GM12878 (cell line): ENCODE data around the gene ICAM4. TPM values are rescaled to one million over a fixed set of nuclear protein-coding genes. Genes with fewer than 3 reads are reported as not detected.

Source experiments
- ATAC-seq: fragments of 200-7000 bp; cut with Tn5 transposase; 3 replicates; pipeline ENCODE4 v1.9.1; 2020; ENCODE audit warnings: mild to moderate bottlenecking, moderate library complexity
- BruUV-seq: library from RNA; stranded (reverse); fragments of 400-500 nt; replicated peaks from 2 replicates; lab custom pipeline; 2021; lab: Mats Ljungman, UMichigan
- CTCF ChIA-PET: fragments of 300-600 bp; sonication (Branson Sonifier 250); formaldehyde crosslinking; extraction: SDS; loops from one replicate; lab custom pipeline; 2021; ENCODE audit warnings: inconsistent platforms; lab: Yijun Ruan, JAX
- POLR2A ChIA-PET: fragments of 350-600 bp; formaldehyde crosslinking; extraction: SDS; loops from one replicate; lab custom pipeline; 2021; ENCODE audit warnings: inconsistent platforms; lab: Charles Lee
- RAD21 ChIA-PET: fragments of 300-600 bp; sonication (Branson Sonifier 250); formaldehyde crosslinking; loops from one replicate; lab custom pipeline; 2023; ENCODE audit warnings: antibody characterized with exemption; ENCODE audit not compliant: unreplicated experiment; lab: Charles Lee
- SMC1A ChIA-PET: fragments of 300-600 bp; sonication (Branson Sonifier 250); formaldehyde crosslinking; loops from one replicate; lab custom pipeline; 2023; ENCODE audit not compliant: unreplicated experiment, uncharacterized antibody; lab: Charles Lee
- DNase-seq: peaks from one replicate; pipeline ENCODE4 v3.0.0-alpha.2; 2011; ENCODE audit warnings: low read depth, low spot score
- FAIRE-seq: peaks from 3 replicates; lab custom pipeline; 2011; peaks lifted over from hg19 to GRCh38; lab: Jason Lieb, UNC
- H2AFZ ChIP-seq: 2 replicates; pipeline ENCODE4 v1.6.0; 2011; ENCODE audit warnings: low read depth, low read length, control low read depth; ENCODE audit not compliant: control insufficient read depth
- H3K27ac ChIP-seq: 2 replicates; pipeline ENCODE4 v1.5.1; 2011; ENCODE audit warnings: control low read depth; ENCODE audit not compliant: control insufficient read depth, insufficient read depth
- H3K27me3 ChIP-seq, 2 experiments: replicated peaks in 1 of 2; 2 replicates each; pipeline versions ENCODE4 v1.6.0 to v1.6.1; 2011; ENCODE audit warnings: low read length in 1 of 2; ENCODE audit not compliant: control insufficient read depth in 2 of 2, insufficient read depth in 2 of 2
- H3K36me3 ChIP-seq, 2 experiments: 2 replicates each; pipeline ENCODE4 v1.5.1; 2011; ENCODE audit warnings: low read length in 1 of 2; ENCODE audit not compliant: control insufficient read depth in 2 of 2, insufficient read depth in 2 of 2
- H3K4me1 ChIP-seq: 2 replicates; pipeline ENCODE4 v1.6.1; 2011; ENCODE audit warnings: mild to moderate bottlenecking, low read length, moderate library complexity, mixed read lengths; ENCODE audit not compliant: control insufficient read depth, insufficient read depth
- H3K4me2 ChIP-seq: 2 replicates; pipeline ENCODE4 v1.6.0; 2011; ENCODE audit warnings: control low read depth; ENCODE audit not compliant: control insufficient read depth, insufficient read depth
- H3K4me3 ChIP-seq: fragments of 200-600 bp; sonication (generic); 2 replicates; pipeline ENCODE4 v1.5.1; 2016
- H3K79me2 ChIP-seq: 2 replicates; pipeline ENCODE4 v1.6.0; 2011; ENCODE audit warnings: low read length; ENCODE audit not compliant: control insufficient read depth, insufficient read depth
- H3K9ac ChIP-seq: 2 replicates; pipeline ENCODE4 v1.8.0; 2011; ENCODE audit warnings: low read length, control low read depth, mixed read lengths; ENCODE audit not compliant: control insufficient read depth, insufficient read depth
- H3K9me3 ChIP-seq: replicated peaks from 3 replicates; pipeline ENCODE4 v1.5.1; 2011; ENCODE audit warnings: mild to moderate bottlenecking, low read length; ENCODE audit not compliant: control insufficient read depth, insufficient read depth
- H4K20me1 ChIP-seq: 2 replicates; pipeline ENCODE4 v1.6.0; 2011; ENCODE audit not compliant: control insufficient read depth, insufficient read depth
- BCL11A ChIP-seq: IDR thresholded peaks from 2 replicates; pipeline ENCODE4 v1.6.1; 2011; ENCODE audit warnings: low read depth, low read length
- BHLHE40 ChIP-seq, 2 experiments: fragments of 450-650 bp in 1 of 2; IDR thresholded peaks; 2 replicates each; pipeline ENCODE4 v1.6.1; 2011 to 2017; ENCODE audit warnings: low read depth in 2 of 2, borderline replicate concordance in 1 of 2, improper control_type of control experiment in 1 of 2, low read length in 1 of 2, mild to moderate bottlenecking in 1 of 2
- SREBF2 ChIP-seq: IDR thresholded peaks from 2 replicates; pipeline ENCODE4 v1.6.1; 2012; ENCODE audit warnings: mild to moderate bottlenecking, low read length
- TARDBP ChIP-seq: IDR thresholded peaks from 2 replicates; pipeline ENCODE4 v1.6.1; 2016; ENCODE audit warnings: borderline replicate concordance
- WGBS: methylation state at CpG from one replicate; pipeline ENCODE4 v1.1.6; 2016; ENCODE audit warnings: low lambda C conversion rate; ENCODE audit not compliant: insufficient replicate concordance, insufficient coverage; ENCODE audit errors: missing lambda C conversion rate; 5-methylcytosine and 5-hydroxymethylcytosine counted together
- in situ Hi-C: fragments of 300-500 bp; cut with MboI; formaldehyde crosslinking; loops from 9 replicates; pipeline ENCODE4 v1.14.3; 2018; ENCODE audit warnings: mixed read lengths
- intact Hi-C: fragments of 100-400 bp; cut with micrococcal nuclease; formaldehyde crosslinking; loops from one replicate; pipeline ENCODE4 v1.14.2; 2022; ENCODE audit not compliant: unreplicated experiment
- polyA plus RNA-seq, 11 experiments: library from polyadenylated mRNA; depleted of rRNA in 4 of 11; unstranded in 6 of 11; stranded (reverse) in 5 of 11; fragments of >200 nt; fragmentation: Nextera tagmentation in 4 of 11; fragmentation: Illumina TruSeq in 1 of 11; extraction: Ambion mirVana in 4 of 11; extraction: Trizol in 1 of 11; gene quantifications; 1 replicate in 1 of 11; 2 replicates in 10 of 11; pipeline versions ENCODE4 v1.2.1 to v1.2.3, GENCODE V29; 2011 to 2016; ENCODE audit warnings: inconsistent platforms in 2 of 11, missing spikeins in 2 of 11, low read depth in 1 of 11
- total RNA-seq, 4 experiments: library from RNA; depleted of rRNA in 3 of 4; stranded (reverse); fragments of >200 nt in 3 of 4; fragmentation: Illumina TruSeq in 1 of 4; extraction: Trizol in 1 of 4; gene quantifications; 2 replicates each; pipeline versions ENCODE4 v1.2.1 to v1.2.3, GENCODE V29; 2013 to 2021
- TF ChIP-seq, protein P1 (sequence below): IDR thresholded peaks from 2 replicates; pipeline ENCODE4 v1.6.1; 2011; ENCODE audit warnings: borderline replicate concordance, low read depth, mild to moderate bottlenecking, moderate library complexity, mixed read lengths, low read length; ENCODE audit not compliant: insufficient read depth; ENCODE audit errors: extremely low read length
- TF ChIP-seq, protein P2 (sequence below): fragments of 450-650 bp; IDR thresholded peaks from 2 replicates; pipeline ENCODE4 v1.6.1; 2017; ENCODE audit warnings: mild to moderate bottlenecking, moderate library complexity
- TF ChIP-seq, protein P3 (sequence below), 3 experiments: IDR thresholded peaks in 2 of 3; conservative IDR thresholded peaks in 1 of 3; 2 replicates each; pipeline ENCODE4 v1.5.1; 2011; ENCODE audit warnings: low read depth in 3 of 3, low read length in 3 of 3, mild to moderate bottlenecking in 3 of 3, control low read depth in 2 of 3, moderate library complexity in 2 of 3, inconsistent platforms in 1 of 3, mixed read lengths in 1 of 3; ENCODE audit not compliant: control insufficient read depth in 2 of 3, insufficient read depth in 1 of 3; ENCODE audit errors: extremely low read depth in 1 of 3
- TF ChIP-seq, protein P4 (sequence below): IDR thresholded peaks from 2 replicates; pipeline ENCODE4 v1.6.1; 2012; ENCODE audit warnings: low read length, inconsistent platforms

The ICAM4 gene
- total and polyA plus RNA-seq, 10 of the 15 experiments (the other 5 are each of a cell fraction or from before 2014, with no cell fraction given) = 0.31 to 5.1 (median 1.7) TPM

DNA sequence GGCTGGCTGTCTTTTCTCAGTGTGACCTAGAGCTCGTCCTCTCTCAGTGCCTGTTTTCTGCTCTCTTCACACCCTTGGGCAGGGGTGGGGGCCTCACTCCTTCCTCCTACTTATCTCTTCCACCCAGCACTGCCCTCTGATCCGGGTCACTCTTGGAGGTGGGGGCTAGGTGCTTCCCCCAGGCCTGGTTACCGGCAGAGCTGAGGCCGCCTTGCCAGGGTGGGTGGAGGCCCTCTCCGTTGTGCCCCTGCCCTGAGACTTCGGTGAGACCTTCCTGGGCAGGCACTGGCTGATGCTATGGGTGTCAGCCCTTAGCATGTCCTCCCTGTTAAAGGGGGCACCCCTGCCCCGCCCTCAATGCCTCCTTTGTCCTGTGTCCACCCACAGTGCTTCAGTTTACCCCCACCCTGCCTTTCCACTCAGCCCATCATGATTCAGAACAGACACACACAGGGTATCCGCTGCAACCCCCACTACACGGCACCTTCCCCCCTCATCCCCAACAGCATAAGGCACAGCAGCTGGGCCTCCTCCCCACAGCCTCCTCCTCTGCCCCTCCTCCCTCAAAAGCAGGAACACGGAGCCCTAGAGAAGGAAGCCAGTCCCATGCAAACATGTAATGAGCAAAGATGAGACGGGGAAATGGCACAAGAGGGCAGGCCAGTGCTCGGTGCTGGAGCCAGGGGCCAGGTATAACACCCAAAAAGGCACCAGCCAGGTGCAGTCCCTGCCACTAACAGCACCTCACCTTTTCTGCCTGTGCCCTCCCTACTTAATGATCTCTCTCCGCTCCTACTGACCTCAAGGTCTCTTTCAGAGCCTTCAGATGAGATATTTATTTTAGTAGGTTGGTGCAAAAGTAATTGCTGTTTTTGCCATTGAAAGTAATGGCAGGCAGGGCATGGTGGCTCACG, 13.0 kb downstream of the ICAM4 start:
- Histone ChIP-seq H3K4me2 (no peak overlapping the region), H3K27me3 (no peaks in the 10 kb centered on the region), H3K9ac (no peak overlapping the region), H3K27ac (no peak overlapping the region), H3K4me3 (no peak overlapping the region), H4K20me1 (no peaks in the 10 kb centered on the region), H3K79me2 (no peaks in the 10 kb centered on the region), H3K36me3 (no peaks in the 10 kb centered on the region), H2AFZ (peak overlapping the region; percentile 51), H3K9me3 (no peaks in the 10 kb centered on the region), H3K4me1 (peaks cover 8% of the 10 kb centered on the region)
- RAD21 ChIA-PET = interaction anchor here (0.7 to 1.2 kb wide), 4 partner anchors 10 to 89 kb away, joined by 3 to 4 read pairs (median 4); partner anchors contain the start of genes ICAM1 and ICAM5
- no peak for ATAC-seq
- no peak for DNase-seq
- no TSS peak for BruUV-seq
- CTCF ChIA-PET = interaction anchor here (0.7 to 2.5 kb wide), 4 partner anchors 29 to 89 kb away, joined by 3 to 7 read pairs (median 5); partner anchors contain the start of gene ICAM1
- in situ Hi-C loops = no loop called here
- SMC1A ChIA-PET = interaction anchor here (0.9 to 1.6 kb wide), 4 partner anchors 10 to 45 kb away, joined by 3 to 6 read pairs (median 4); partner anchors contain the start of gene ICAM5
- peak; percentile 18 for FAIRE-seq
- intact Hi-C loops = no loop called here
- POLR2A ChIA-PET = interaction anchor here (0.6 to 1.3 kb wide), 2 partner anchors 10 to 28 kb away, joined by 3 to 4 read pairs; partner anchors contain the start of gene ICAM5
- 29% methylated on average over 14 of the region's 14 CpGs for WGBS
- TF ChIP-seq, protein P1, sequence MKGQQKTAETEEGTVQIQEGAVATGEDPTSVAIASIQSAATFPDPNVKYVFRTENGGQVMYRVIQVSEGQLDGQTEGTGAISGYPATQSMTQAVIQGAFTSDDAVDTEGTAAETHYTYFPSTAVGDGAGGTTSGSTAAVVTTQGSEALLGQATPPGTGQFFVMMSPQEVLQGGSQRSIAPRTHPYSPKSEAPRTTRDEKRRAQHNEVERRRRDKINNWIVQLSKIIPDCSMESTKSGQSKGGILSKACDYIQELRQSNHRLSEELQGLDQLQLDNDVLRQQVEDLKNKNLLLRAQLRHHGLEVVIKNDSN = no peak
- no peak for TF ChIP-seq TARDBP
- TF ChIP-seq, protein P2, sequence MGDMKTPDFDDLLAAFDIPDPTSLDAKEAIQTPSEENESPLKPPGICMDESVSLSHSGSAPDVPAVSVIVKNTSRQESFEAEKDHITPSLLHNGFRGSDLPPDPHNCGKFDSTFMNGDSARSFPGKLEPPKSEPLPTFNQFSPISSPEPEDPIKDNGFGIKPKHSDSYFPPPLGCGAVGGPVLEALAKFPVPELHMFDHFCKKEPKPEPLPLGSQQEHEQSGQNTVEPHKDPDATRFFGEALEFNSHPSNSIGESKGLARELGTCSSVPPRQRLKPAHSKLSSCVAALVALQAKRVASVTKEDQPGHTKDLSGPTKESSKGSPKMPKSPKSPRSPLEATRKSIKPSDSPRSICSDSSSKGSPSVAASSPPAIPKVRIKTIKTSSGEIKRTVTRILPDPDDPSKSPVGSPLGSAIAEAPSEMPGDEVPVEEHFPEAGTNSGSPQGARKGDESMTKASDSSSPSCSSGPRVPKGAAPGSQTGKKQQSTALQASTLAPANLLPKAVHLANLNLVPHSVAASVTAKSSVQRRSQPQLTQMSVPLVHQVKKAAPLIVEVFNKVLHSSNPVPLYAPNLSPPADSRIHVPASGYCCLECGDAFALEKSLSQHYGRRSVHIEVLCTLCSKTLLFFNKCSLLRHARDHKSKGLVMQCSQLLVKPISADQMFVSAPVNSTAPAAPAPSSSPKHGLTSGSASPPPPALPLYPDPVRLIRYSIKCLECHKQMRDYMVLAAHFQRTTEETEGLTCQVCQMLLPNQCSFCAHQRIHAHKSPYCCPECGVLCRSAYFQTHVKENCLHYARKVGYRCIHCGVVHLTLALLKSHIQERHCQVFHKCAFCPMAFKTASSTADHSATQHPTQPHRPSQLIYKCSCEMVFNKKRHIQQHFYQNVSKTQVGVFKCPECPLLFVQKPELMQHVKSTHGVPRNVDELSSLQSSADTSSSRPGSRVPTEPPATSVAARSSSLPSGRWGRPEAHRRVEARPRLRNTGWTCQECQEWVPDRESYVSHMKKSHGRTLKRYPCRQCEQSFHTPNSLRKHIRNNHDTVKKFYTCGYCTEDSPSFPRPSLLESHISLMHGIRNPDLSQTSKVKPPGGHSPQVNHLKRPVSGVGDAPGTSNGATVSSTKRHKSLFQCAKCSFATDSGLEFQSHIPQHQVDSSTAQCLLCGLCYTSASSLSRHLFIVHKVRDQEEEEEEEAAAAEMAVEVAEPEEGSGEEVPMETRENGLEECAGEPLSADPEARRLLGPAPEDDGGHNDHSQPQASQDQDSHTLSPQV = no peak
- TF ChIP-seq BCL11A = no peak
- TF ChIP-seq, protein P3, sequence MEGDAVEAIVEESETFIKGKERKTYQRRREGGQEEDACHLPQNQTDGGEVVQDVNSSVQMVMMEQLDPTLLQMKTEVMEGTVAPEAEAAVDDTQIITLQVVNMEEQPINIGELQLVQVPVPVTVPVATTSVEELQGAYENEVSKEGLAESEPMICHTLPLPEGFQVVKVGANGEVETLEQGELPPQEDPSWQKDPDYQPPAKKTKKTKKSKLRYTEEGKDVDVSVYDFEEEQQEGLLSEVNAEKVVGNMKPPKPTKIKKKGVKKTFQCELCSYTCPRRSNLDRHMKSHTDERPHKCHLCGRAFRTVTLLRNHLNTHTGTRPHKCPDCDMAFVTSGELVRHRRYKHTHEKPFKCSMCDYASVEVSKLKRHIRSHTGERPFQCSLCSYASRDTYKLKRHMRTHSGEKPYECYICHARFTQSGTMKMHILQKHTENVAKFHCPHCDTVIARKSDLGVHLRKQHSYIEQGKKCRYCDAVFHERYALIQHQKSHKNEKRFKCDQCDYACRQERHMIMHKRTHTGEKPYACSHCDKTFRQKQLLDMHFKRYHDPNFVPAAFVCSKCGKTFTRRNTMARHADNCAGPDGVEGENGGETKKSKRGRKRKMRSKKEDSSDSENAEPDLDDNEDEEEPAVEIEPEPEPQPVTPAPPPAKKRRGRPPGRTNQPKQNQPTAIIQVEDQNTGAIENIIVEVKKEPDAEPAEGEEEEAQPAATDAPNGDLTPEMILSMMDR (IDR thresholded peaks at IDR 0.05 in 2 of 3, conservative IDR thresholded peaks at IDR 0.05 in 1 of 3; ENCODE audit: control insufficient read depth in 2 of 3, extremely low read depth in 1 of 3, insufficient read depth in 1 of 3, low read depth in 3 of 3, low read length in 3 of 3) = no peak
- TF ChIP-seq, protein P4, sequence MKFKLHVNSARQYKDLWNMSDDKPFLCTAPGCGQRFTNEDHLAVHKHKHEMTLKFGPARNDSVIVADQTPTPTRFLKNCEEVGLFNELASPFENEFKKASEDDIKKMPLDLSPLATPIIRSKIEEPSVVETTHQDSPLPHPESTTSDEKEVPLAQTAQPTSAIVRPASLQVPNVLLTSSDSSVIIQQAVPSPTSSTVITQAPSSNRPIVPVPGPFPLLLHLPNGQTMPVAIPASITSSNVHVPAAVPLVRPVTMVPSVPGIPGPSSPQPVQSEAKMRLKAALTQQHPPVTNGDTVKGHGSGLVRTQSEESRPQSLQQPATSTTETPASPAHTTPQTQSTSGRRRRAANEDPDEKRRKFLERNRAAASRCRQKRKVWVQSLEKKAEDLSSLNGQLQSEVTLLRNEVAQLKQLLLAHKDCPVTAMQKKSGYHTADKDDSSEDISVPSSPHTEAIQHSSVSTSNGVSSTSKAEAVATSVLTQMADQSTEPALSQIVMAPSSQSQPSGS = no peak
- no peak for TF ChIP-seq SREBF2
- TF ChIP-seq BHLHE40 (IDR thresholded peaks at IDR 0.05; ENCODE audit: borderline replicate concordance in 1 of 2, low read depth in 2 of 2, low read length in 1 of 2) = no peak
